ENCODE measurements around the gene COG5.

COG5 gene

GRCh38 chr7:107394831-107395230 is 168.9 kb downstream of the COG5 start:
- DNase-seq (ENCODE audit: low read depth in 3 of 3) = no peak

GRCh38 chr7:107394276-107394675 is 169.4 kb downstream of the COG5 start:
- no peak for DNase-seq (ENCODE audit: low read depth in 3 of 3)

- DNase-seq (ENCODE audit: low read depth in 3 of 3) = no peak
These were observed 170.9 kb downstream of the COG5 start for GRCh38 chr7:107392830-107393229.

- DNase-seq (ENCODE audit: low read depth in 3 of 3) = no peak
These were observed 172.8 kb downstream of the COG5 start for GRCh38 chr7:107390916-107391315.

GRCh38 chr7:107388604-107389003 is 175.1 kb downstream of the COG5 start:
- DNase-seq (ENCODE audit: low read depth in 3 of 3) = no peak

GRCh38 chr7:107387573-107388219 is 176.0 kb downstream of the COG5 start:
- no peak for DNase-seq (ENCODE audit: low read depth in 3 of 3)

- DNase-seq (ENCODE audit: low read depth in 3 of 3) = no peak
These were observed 176.6 kb downstream of the COG5 start for GRCh38 chr7:107387128-107387527.

- DNase-seq (ENCODE audit: low read depth in 3 of 3) = no peak
These were observed 177.1 kb downstream of the COG5 start for GRCh38 chr7:107386548-107387102.

GRCh38 chr7:107384025-107384424 is 179.7 kb downstream of the COG5 start:
- no peak for DNase-seq (ENCODE audit: low read depth in 3 of 3)

- no peak for DNase-seq (ENCODE audit: low read depth in 3 of 3)
These were observed 180.5 kb downstream of the COG5 start for GRCh38 chr7:107383203-107383602.

- no peak for DNase-seq (ENCODE audit: low read depth in 3 of 3)
These were observed 182.3 kb downstream of the COG5 start for GRCh38 chr7:107381453-107381852.

GRCh38 chr7:107373354-107373753 is 190.4 kb downstream of the COG5 start:
- no peak for DNase-seq (ENCODE audit: low read depth in 3 of 3)

- no peak for DNase-seq (ENCODE audit: low read depth in 3 of 3)
These were observed 191.4 kb downstream of the COG5 start for GRCh38 chr7:107372298-107372697.

GRCh38 chr7:107370816-107371215 is 192.9 kb downstream of the COG5 start:
- no peak for DNase-seq (ENCODE audit: low read depth in 3 of 3)

- no peak for DNase-seq (ENCODE audit: low read depth in 3 of 3)
These were observed 198.9 kb downstream of the COG5 start for GRCh38 chr7:107364787-107365186.

- DNase-seq (ENCODE audit: low read depth in 3 of 3) = no peak
These were observed 204.0 kb downstream of the COG5 start for GRCh38 chr7:107359520-107360316.

GRCh38 chr7:107355616-107356015 is 208.1 kb downstream of the COG5 start:
- no peak for DNase-seq (ENCODE audit: low read depth in 3 of 3)

- no peak for DNase-seq (ENCODE audit: low read depth in 3 of 3)
These were observed 209.1 kb downstream of the COG5 start for GRCh38 chr7:107354640-107355039.

GRCh38 chr7:107353701-107354100 is 210.0 kb downstream of the COG5 start:
- DNase-seq (ENCODE audit: low read depth in 3 of 3) = no peak

GRCh38 chr7:107345898-107346297 is 217.8 kb downstream of the COG5 start:
- DNase-seq (ENCODE audit: low read depth in 3 of 3) = no peak

- no peak for DNase-seq (ENCODE audit: low read depth in 3 of 3)
These were observed 218.9 kb downstream of the COG5 start for GRCh38 chr7:107344799-107345198.

GRCh38 chr7:107344286-107344685 is 219.4 kb downstream of the COG5 start:
- no peak for DNase-seq (ENCODE audit: low read depth in 3 of 3)

GRCh38 chr7:107338080-107338479 is 225.6 kb downstream of the COG5 start:
- no peak for DNase-seq (ENCODE audit: low read depth in 3 of 3)

Data from stimulated activated CD4-positive, alpha-beta T cell treated with anti-CD3 and anti-CD28 coated beads, TNF-alpha, amount 100 ng/mL, for 4 hours (primary cell).